NCI-H2196 treated with DMSO at 0.1 percent for 48 hours (cell line): ENCODE data around the gene ZNF383.
"Not testable (repeated sequence)": the region's sequence is repeated elsewhere in the genome, so short reads cannot be mapped to it uniquely, and the experiment has no call there.

Experiments
- DNase-seq: peaks from one replicate; lab custom pipeline; 2025; ENCODE audit not compliant: unreplicated experiment; lab: John Stamatoyannopoulos, UW

The ZNF383 gene

DNA sequence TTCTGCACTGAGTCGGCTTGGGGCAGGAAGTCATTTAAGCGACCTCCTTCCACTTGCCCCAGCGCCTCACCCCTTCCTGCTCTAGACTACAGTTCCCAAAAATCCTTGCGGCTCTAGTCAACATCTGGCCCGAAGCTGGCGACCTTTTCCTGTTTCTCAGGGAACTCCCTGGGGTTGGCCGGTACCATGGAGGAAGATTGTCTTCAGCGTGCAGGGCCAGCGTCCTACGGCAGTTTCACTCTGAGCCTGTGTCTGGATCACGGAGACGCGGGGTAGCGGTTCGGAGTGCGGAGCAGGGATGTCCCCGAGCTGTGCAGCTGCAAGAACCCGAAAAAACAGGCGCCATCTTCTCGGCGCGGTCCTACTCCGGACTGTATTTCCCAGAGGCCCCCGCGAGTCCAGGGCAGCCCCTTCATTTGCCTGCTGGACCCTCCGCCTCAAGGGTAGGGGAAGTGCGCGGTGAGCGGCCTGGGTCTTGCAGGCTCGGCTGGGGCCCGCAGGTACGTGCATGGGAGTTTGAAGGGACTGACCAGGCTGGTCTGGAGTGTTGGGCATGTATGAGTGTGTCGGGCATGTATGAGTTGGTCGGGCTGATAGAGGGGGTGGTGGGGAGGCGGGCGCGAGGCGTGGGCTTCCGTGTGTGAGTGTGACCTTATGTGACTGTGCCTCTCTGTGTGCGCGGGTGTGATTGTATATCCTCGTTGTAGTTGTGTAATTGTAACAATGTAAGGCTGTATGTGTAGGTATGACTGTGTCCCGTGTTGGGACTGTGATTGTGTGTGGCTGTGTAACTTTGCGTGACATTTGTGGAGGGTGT is at the start of gene ZNF383:
Gene ZNF383, plus strand, starts transcription at position 440 of the 817 bp plus-strand sequence. CDS start 12,240 bp downstream, outside the sequence.
- peak; percentile 86 for DNase-seq

GRCh38 chr19:37172368-37173366 is 45.3 kb upstream of the ZNF383 start, which contains the start of gene ZNF585A:
Gene ZNF585A, minus strand, starts transcription at chr19:37172695. Its CDS starts 2,785 bp downstream, at chr19:37169910.
- DNase-seq, result peak; percentile 93

GRCh38 chr19:37186071-37186470 is 31.9 kb upstream of the ZNF383 start:
- DNase-seq, result not testable (repeated sequence)

DNA sequence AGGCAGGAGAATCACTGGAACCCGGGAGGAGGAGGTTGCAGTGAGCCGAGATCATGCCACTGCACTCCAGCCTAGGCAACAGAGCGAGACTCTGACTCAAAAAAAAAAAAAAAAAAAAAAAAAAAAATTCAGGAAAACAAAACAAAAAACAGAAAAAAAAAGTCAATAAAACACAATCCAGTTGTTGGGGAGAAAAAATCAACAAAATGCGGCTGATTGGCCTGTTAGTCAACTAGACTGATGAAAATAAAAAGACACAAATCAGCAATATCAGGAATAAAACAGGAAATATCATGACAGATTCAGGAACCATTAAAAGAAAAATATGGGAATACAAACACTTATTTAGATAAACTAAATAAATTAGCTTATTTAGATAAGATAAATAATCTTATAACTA is 22.8 kb upstream of the ZNF383 start:
- DNase-seq, result not testable (repeated sequence)

GRCh38 chr19:37197115-37197514 is 20.9 kb upstream of the ZNF383 start:
- not testable (repeated sequence) for DNase-seq

DNA sequence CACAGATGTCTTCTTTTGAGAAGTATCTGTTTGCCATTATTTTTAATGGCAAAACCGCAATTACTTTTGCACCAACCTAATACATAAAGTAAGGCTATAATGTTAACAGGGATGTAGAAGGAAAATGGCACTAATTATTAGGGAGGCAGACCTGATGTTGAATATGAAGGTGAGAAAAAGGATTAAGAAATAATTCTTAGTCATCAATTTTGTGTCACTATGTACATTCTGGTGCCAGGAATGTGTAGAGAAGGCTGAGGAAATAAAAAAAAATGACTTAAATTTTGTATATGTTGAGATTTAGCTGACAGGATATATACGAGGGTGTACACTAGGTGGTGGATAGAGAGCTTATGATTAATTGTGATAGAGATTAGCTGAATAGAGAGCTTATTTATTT is 20.2 kb upstream of the ZNF383 start:
- DNase-seq, result no peak

- no peak for DNase-seq
Observed at GRCh38 chr19:37217480-37217774, 587 bp upstream of the ZNF383 start.

GRCh38 chr19:37218592-37218935 is 550 bp downstream of the ZNF383 start:
- no peak for DNase-seq

DNA sequence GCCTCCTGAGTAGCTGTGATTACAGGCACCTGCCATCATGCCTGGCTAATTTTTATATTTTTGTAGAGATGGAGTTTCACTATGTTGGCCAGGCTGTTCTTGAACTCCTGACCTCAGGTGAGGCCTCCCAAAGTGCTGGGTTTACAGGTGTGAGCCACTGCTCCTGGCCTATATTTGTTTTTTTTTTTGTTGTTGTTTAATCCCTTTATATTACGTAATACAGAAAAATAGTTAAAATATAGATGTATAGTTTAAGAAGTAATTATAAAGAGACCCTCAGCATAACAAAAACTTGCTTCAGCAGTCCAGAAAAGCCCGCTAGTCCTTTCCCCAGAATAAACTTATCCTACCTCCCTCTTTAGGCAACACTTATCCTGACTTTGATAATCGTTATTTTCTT is 2.4 kb downstream of the ZNF383 start:
- DNase-seq, result no peak

DNA sequence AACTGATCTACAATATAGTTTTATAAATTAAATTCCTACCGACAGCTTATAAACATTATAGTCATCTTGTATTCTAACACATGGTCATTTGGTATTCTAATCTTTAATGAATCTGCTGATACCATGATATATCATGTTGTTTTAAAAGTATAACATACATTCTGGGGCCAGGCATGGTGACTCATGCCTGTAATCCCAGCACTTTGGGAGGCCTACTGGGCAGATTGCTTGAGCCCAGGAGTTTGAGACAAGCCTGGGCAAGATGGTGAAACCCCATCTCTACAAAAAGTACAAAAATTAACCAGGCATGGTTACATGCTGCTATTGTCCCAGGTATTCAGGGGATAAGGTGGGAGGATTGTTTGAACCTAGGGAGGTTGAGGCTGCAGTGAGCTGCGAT is 3.1 kb downstream of the ZNF383 start:
- no peak for DNase-seq

DNA sequence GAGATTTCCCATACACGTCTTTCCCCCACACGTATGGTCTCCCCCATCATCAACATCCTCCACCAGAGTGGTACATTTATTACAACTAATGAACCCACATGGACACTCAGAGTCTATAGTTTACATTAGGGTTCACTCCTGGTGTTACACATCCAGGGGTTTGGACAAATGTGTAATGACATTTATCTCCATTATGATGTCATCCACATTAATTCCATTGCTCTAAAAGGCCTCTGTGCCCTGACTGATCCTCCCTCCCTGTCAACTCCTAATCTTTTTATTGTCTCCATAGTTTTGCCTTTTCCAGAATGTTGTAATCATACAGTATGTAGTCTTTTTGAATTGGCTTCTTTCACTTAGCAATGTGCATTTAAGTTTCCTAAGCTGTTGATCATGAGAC is 8.2 kb downstream of the ZNF383 start:
- no peak for DNase-seq

DNA sequence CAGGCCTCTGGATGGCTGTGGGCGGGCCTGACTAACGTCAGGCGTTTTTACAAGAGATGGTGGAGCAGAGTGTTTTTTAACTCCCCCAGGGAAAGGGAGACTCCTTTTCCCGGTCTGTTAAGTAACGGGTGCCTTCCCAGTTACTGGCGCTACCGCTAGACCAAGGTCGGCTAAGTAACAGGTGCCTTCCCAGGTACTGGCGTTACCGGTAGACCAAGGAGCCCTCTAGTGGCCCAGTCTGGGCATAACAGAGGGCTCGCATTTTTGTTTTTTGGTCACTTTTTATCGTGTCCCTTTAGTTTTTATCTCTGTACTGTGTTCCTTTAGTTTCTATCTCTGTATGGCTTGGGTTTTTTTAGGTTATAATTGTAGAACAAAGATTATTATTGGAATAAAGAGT is 10.0 kb downstream of the ZNF383 start:
- DNase-seq, result no peak

- no peak for DNase-seq
Observed at GRCh38 chr19:37243206-37243632, 25.2 kb downstream of the ZNF383 start.

- peak; percentile 46 for DNase-seq
Observed at GRCh38 chr19:37251308-37252229, 33.6 kb downstream of the ZNF383 start.

- DNase-seq, result not testable (repeated sequence)
Observed at GRCh38 chr19:37263028-37263427, 45.0 kb downstream of the ZNF383 start.

- not testable (repeated sequence) for DNase-seq
Observed at GRCh38 chr19:37267005-37267404, 49.0 kb downstream of the ZNF383 start.

DNA sequence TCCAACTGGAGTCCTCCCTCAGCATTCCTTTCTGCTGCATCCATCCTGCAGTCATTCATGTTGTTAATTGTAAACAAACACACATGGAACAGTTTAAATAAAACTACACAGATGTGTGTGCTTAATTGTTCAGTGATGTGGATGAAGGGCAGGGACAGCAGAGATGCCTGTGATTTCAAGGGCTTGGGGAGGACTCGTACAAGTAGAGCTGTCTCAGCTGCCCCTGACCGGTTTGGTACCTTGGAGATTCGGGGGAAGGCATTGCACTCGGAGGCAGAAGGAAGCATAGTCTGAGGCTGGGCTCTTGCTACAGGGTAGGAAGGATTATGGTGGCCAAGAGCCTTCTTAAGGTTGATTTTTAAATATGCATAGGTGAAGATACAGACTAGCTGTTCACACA is 49.7 kb downstream of the ZNF383 start:
- not testable (repeated sequence) for DNase-seq

DNA sequence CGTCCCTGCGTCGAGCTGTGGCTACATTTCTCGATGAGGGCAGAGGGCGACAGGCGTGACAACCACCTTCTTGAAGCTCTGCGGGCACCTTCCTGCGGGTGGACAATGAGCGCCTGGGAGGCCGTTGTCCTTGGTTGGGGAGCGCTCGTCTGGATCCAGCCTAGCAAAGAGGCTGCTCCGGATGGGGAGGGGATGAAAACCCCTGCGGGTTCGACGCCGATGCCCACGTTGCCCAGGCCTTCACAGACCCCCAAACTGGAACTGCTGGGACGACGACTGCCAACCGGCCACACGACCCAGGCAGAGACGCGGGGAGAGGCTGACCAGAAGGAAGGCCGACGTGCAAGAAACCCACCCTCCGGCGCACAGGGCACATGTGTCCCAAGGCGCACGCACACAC is 62.6 kb downstream of the ZNF383 start:
- not testable (repeated sequence) for DNase-seq

GRCh38 chr19:37284020-37284419 is 66.0 kb downstream of the ZNF383 start:
- DNase-seq, result not testable (repeated sequence)

- not testable (repeated sequence) for DNase-seq
Observed at GRCh38 chr19:37289229-37289628, 71.2 kb downstream of the ZNF383 start.
